Fibroblast of pulmonary artery (primary cell): ENCODE results near the gene REPS2.

ENCODE experiments used
- DNase-seq: peaks from one replicate; pipeline ENCODE4 v3.0.0-alpha.2; 2010; ENCODE audit warnings: low read depth
- H3K4me3 ChIP-seq: replicated peaks from 2 replicates; pipeline ENCODE4 v1.5.1; 2011; ENCODE audit warnings: low read depth, mild to moderate bottlenecking, control low read depth, low read length, moderate library complexity
- TF ChIP-seq, protein P1 (sequence below): IDR thresholded peaks from 2 replicates; pipeline ENCODE4 v1.5.1; 2011; ENCODE audit warnings: mild to moderate bottlenecking, control low read depth, low read length, inconsistent platforms; ENCODE audit errors: missing control alignments

REPS2 gene

DNA sequence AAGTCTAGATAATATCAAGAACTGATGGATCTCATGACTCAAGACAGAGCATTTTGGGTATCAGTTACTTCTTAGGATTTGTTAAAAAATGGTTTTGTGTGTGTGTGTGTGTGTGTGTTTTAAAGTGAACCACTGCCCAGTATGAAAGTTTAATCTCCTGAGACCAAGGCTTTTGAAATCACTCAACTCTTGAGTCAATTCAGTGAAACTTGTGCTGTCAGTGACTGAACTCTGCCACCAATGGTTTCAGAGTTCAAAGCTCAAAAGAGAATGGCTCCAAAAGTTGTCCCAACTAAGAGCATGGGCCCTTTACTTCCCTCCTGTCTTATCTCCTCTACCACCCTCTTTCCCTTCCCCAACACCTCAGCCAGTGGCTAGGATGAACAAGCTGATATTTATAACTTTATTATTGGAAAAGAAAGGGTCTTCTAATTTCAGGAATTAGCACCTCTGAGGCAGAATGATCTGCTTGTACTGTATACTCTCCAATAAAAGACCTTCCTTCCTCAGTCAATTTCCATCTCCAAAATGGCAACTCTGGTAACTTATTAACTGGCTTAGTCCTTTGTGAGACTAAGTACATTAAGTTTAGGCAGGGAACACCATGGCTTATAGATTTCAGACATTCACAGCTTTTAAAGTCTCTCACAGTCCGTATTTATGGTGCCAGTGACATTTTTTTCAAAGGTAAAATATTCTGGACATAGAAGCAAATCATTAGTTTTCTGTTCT lies 152.2 kb downstream of the REPS2 start:
- TF ChIP-seq, protein P1, sequence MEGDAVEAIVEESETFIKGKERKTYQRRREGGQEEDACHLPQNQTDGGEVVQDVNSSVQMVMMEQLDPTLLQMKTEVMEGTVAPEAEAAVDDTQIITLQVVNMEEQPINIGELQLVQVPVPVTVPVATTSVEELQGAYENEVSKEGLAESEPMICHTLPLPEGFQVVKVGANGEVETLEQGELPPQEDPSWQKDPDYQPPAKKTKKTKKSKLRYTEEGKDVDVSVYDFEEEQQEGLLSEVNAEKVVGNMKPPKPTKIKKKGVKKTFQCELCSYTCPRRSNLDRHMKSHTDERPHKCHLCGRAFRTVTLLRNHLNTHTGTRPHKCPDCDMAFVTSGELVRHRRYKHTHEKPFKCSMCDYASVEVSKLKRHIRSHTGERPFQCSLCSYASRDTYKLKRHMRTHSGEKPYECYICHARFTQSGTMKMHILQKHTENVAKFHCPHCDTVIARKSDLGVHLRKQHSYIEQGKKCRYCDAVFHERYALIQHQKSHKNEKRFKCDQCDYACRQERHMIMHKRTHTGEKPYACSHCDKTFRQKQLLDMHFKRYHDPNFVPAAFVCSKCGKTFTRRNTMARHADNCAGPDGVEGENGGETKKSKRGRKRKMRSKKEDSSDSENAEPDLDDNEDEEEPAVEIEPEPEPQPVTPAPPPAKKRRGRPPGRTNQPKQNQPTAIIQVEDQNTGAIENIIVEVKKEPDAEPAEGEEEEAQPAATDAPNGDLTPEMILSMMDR = no peak
- DNase-seq = no peak
- H3K4me3 ChIP-seq = no peak overlapping the region

DNA sequence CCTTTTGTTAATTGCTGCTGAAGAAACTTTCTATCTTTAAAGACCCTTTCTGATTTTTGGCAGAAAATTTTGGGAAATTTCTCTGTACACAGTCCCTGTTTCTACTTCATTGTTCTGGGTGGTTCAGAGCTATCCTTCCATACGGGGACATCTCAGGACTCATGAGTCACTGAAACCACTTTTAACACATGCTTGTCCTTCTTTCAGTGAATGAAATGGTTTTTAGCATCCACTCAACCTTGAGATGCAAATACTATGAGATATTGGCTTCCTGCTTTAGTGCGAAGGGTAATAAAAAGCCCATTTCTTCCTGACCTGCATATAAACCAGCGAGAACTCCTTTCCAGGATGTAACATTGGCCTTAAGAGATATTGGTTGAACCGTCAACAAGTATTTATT lies 158.0 kb downstream of the REPS2 start:
- no peak for DNase-seq
- H3K4me3 ChIP-seq = no peak overlapping the region
- TF ChIP-seq, protein P1 = no peak

GRCh38 chrX:17120816-17121215 lies 174.4 kb downstream of the REPS2 start:
- DNase-seq = no peak
- TF ChIP-seq, protein P1 = no peak
- no peak overlapping the region for H3K4me3 ChIP-seq

DNA sequence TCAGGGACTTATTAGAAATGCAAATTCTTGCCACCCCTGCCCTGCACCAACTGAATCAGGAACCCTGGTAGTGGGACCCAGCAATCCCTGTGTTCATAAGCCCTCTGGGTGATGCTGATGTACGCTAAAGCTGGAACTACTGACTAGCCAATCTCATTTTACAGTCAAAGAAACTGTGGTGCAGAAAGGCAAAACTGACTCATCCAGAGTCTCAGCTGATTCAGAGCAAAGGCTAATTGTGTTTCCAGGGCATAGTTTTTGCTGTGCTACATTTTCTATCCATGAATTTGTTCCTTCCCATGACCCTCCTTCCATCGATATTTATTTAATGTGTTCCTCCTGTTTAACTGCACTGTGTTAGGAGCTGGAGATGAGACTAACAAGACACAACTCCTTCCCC lies 207.5 kb downstream of the REPS2 start:
- DNase-seq = no peak
- TF ChIP-seq, protein P1 = no peak

GRCh38 chrX:17160975-17161374 lies 214.5 kb downstream of the REPS2 start:
- TF ChIP-seq, protein P1 = no peak
- DNase-seq = no peak
- no peak overlapping the region for H3K4me3 ChIP-seq

More for the DNA sequence above, 207.5 kb downstream of the REPS2 start:
- no peak overlapping the region for H3K4me3 ChIP-seq

DNA sequence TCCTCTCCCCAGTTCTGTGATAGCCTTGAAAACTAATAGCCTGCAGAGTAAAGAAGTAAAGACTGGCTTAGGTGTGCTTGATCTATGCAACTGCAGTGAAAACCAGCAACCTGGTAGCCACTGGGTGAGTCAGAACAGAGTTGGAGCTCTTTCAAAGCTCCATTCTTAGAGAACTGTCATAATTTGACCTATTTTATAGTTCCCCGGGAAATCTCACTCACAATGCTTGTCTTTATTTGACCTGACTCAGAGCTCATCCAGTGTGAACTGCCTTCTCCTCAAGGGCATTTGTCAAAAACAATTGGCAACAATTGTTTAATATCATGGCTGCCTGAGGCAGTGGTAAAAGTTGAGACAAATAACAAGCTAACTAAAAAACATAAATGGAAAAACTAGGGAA lies 215.5 kb downstream of the REPS2 start:
- no peak for DNase-seq

More for the DNA sequence above, 215.5 kb downstream of the REPS2 start:
- no peak overlapping the region for H3K4me3 ChIP-seq
- TF ChIP-seq, protein P1 = no peak
